Measurements from ENCODE around the gene SPRR1B.
"Not testable (repeated sequence)": the region's sequence is repeated elsewhere in the genome, so short reads cannot be mapped to it uniquely, and the experiment has no call there.

SPRR1B gene

DNA sequence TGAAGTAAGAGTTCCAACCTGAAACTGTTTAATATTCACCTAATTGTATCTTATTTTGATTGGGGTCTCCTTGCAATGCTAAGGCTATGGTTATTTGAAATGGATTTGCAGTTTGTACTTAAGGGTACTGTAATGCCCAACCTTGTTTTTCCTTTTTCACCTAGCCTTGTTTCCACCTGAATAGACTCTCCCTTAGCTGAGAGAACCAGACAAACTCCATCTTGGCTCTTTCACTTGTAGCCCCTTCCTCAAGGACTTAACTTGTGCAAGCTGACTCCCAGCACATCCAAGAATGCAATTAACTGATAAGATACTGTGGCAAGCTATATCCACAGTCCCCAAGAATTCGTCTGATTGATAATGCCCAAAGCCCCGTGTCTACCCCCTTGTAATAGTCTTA is 9.2 kb upstream of the SPRR1B start:
- intact Hi-C loops (cut with micrococcal nuclease); H3K36me3 Mint-ChIP-seq (ENCODE audit: low read depth); H3K27ac Mint-ChIP-seq; H3K9me3 Mint-ChIP-seq; H3K4me3 Mint-ChIP-seq; H3K4me1 Mint-ChIP-seq (ENCODE audit: low read depth): not testable (repeated sequence)
- peaks cover 18% of the 10 kb centered on the region for H3K27me3 Mint-ChIP-seq

DNA sequence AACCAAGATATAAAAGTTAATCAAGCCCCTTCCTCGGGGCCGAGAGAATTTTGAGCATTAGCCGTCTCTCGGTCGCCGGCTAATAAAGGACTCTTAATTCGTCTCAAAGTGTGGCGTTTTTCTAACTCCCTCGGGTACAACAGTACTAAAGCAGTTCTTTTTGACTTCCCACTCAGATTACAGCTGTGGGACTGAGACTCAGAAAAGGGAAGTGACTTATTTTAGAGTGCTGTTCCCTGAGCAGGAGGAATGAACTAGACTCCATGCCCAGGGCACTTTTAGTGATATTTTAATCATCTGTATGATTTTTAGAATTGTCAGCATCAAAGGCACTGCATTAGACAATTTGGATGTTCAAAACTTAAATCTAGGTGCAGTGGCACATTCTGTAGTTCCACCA is 8.7 kb upstream of the SPRR1B start:
- H3K27me3 Mint-ChIP-seq = peaks cover 18% of the 10 kb centered on the region
- H3K27ac Mint-ChIP-seq; H3K4me1 Mint-ChIP-seq (ENCODE audit: low read depth); H3K4me3 Mint-ChIP-seq; H3K36me3 Mint-ChIP-seq (ENCODE audit: low read depth); H3K9me3 Mint-ChIP-seq; intact Hi-C loops (cut with micrococcal nuclease): not testable (repeated sequence)

DNA sequence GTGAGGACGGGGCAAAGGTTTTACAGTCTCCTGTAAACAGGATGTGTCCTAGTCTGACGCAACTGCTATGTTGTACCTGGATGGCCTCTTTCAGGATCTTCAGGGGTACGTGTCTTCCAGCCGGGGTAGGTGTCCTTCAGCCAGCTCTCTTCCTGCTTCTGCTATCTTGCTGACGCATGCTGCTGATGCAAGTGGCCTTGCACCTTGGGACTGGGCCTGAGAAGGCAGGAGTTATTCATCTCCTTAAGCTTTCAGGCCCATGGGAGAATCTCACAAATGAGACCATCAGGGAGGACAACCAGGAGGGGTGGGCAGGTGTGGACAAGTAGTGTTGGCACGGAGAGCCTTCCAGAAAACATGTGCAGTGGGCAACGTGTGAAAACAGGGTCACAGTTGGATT is 7.9 kb upstream of the SPRR1B start:
- Mint-ChIP-seq H3K9me3 (no peaks in the 10 kb centered on the region), H3K27me3 (peaks cover 21% of the 10 kb centered on the region), H3K36me3 (ENCODE audit: low read depth) (no peaks in the 10 kb centered on the region), H3K4me3 (no peak overlapping the region), H3K4me1 (ENCODE audit: low read depth) (no peaks in the 10 kb centered on the region), H3K27ac (no peak overlapping the region)
- intact Hi-C loops (cut with micrococcal nuclease) = no loop called here

DNA sequence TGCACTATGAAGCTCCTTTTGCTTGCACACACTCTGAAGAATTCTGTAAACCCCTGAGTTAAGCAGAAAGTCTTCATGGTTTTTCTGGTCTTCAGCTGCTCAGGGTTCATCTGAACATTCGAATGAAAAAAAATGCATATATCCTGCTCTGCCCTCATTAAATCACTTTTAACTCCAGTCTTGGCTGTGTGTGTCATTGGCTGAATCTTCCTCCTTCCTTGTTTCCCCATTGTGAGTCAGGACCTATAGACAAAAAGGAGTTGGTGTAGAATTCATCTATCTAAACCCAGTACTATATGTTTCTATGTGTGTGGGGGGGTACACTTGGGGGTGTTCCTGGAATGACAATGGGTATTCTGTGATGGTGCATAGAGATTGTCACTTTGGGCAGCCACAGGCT is 6.6 kb upstream of the SPRR1B start:
- Mint-ChIP-seq H3K4me3 (no peak overlapping the region), H3K4me1 (ENCODE audit: low read depth) (no peaks in the 10 kb centered on the region), H3K27me3 (peaks cover 16% of the 10 kb centered on the region), H3K36me3 (ENCODE audit: low read depth) (no peaks in the 10 kb centered on the region), H3K9me3 (no peaks in the 10 kb centered on the region), H3K27ac (no peak overlapping the region)
- intact Hi-C loops (cut with micrococcal nuclease) = no loop called here

DNA sequence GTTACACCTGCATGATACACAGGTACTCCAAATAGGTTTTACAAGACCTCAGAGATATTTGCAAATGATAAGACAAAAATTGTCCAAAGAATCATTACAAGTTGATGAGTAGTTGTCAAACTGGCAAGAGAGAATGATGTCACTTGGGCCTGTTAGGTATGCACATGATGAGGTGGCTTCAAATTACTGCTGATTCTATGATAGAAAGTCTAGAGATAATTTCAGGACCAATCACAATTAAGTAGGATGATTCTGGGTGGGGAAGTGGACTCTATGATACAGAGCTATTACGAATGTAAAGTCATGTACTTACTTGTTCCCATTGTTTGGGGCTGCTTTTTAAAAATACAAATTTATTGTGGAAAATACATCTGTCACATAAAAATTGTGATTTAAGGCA is 5.2 kb upstream of the SPRR1B start:
- Mint-ChIP-seq H3K4me3 (no peak overlapping the region), H3K36me3 (ENCODE audit: low read depth) (no peaks in the 10 kb centered on the region), H3K27ac (no peak overlapping the region), H3K4me1 (ENCODE audit: low read depth) (no peaks in the 10 kb centered on the region), H3K9me3 (no peaks in the 10 kb centered on the region), H3K27me3 (peaks cover 10% of the 10 kb centered on the region)
- intact Hi-C loops (cut with micrococcal nuclease) = no loop called here

DNA sequence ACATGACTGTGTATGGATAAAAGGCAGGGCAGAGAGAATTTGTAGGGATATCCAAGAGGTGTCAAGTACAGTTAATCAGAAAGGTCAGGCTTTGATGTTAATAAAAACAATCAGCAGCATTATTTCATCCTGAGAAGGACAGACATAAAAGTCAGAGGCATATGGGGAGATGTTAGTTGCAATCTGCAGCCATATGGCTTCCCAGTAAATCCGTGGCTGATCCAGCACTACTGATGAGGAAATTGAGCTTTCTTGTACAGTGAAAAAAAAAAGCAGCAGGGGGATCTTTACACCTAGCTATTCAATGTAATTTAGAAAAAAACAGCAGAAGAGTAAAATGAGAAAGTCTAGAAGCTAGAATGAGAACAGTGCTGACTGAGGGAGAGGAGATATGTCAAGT is 2.2 kb upstream of the SPRR1B start:
- H3K36me3 Mint-ChIP-seq (ENCODE audit: low read depth) = no peaks in the 10 kb centered on the region
- H3K27me3 Mint-ChIP-seq = peaks cover 11% of the 10 kb centered on the region
- H3K4me3 Mint-ChIP-seq = no peak overlapping the region
- no peaks in the 10 kb centered on the region for H3K4me1 Mint-ChIP-seq (ENCODE audit: low read depth)
- H3K27ac Mint-ChIP-seq = no peak overlapping the region
- intact Hi-C loops (cut with micrococcal nuclease) = no loop called here
- no peaks in the 10 kb centered on the region for H3K9me3 Mint-ChIP-seq

DNA sequence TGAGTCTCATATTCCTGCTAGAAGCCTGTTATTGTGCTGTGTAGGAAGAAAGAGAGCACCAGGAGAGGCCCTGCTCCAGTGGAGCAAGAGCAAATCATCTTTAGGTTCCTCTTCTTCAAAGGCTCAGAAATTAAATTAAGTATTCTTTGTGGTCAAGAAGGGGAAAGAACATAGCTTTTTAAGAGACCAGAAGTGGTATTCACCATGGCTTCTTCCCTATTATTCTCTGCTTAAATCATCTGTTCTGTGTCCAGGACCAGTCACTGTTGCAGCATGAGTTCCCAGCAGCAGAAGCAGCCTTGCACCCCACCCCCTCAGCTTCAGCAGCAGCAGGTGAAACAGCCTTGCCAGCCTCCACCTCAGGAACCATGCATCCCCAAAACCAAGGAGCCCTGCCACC is 1.1 kb downstream of the SPRR1B start:
- Mint-ChIP-seq H3K4me1 (ENCODE audit: low read depth) (no peaks in the 10 kb centered on the region), H3K36me3 (ENCODE audit: low read depth) (no peaks in the 10 kb centered on the region), H3K27me3 (peaks cover 16% of the 10 kb centered on the region), H3K9me3 (no peaks in the 10 kb centered on the region), H3K27ac (no peak overlapping the region), H3K4me3 (no peak overlapping the region)
- intact Hi-C loops (cut with micrococcal nuclease) = no loop called here

DNA sequence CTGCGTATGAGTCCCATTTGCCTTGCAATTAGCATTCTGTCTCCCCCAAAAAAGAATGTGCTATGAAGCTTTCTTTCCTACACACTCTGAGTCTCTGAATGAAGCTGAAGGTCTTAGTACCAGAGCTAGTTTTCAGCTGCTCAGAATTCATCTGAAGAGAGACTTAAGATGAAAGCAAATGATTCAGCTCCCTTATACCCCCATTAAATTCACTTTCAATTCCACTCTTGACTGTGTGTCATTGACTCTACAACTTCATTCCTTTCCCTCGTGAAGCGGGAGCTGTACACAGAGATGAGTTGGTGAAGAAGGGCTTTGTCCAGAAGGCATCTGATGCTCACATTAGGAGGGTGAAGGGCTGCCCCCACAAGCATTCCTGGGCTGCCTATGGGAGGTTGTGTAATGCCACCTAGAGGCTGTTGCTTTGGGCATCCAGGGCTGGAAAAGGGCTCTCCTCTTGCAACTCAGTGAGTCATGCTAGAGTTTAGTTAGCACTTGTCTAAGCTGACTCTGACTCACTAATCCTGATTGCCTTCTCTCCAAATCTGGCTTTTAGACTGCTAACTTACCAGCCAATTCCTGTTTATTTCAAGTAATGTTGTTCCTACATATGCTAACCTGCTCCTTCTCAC is 1.8 kb downstream of the SPRR1B start:
- Mint-ChIP-seq H3K27me3 (peaks cover 18% of the 10 kb centered on the region), H3K36me3 (ENCODE audit: low read depth) (no peaks in the 10 kb centered on the region), H3K4me1 (ENCODE audit: low read depth) (no peaks in the 10 kb centered on the region), H3K27ac (no peak overlapping the region), H3K9me3 (no peaks in the 10 kb centered on the region), H3K4me3 (no peak overlapping the region)
- intact Hi-C loops (cut with micrococcal nuclease) = no loop called here

DNA sequence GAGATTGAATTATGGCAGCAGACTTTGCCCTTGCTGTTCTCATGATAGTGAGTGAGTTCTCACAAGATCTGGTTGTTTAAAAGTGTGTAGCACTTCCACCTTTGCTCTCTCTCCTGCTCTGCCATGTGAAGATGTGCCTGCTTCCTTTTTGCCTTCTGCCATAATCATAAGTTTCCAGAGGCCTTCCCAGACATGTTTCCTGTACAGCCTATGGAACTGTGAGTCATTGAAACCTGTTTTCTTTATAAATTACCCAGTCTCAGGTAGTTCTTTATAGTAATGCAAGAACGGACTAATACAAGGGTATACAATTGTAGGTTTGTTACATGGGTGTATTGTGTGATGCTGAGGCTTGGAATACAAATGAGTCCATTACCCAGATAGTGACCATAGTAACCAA is 4.2 kb downstream of the SPRR1B start:
- intact Hi-C loops (cut with micrococcal nuclease) = no loop called here
- H3K36me3 Mint-ChIP-seq (ENCODE audit: low read depth) = no peaks in the 10 kb centered on the region
- H3K27me3 Mint-ChIP-seq = peaks cover 20% of the 10 kb centered on the region
- H3K27ac Mint-ChIP-seq = no peak overlapping the region
- H3K4me1 Mint-ChIP-seq (ENCODE audit: low read depth) = no peaks in the 10 kb centered on the region
- H3K9me3 Mint-ChIP-seq = no peaks in the 10 kb centered on the region
- H3K4me3 Mint-ChIP-seq = no peak overlapping the region

DNA sequence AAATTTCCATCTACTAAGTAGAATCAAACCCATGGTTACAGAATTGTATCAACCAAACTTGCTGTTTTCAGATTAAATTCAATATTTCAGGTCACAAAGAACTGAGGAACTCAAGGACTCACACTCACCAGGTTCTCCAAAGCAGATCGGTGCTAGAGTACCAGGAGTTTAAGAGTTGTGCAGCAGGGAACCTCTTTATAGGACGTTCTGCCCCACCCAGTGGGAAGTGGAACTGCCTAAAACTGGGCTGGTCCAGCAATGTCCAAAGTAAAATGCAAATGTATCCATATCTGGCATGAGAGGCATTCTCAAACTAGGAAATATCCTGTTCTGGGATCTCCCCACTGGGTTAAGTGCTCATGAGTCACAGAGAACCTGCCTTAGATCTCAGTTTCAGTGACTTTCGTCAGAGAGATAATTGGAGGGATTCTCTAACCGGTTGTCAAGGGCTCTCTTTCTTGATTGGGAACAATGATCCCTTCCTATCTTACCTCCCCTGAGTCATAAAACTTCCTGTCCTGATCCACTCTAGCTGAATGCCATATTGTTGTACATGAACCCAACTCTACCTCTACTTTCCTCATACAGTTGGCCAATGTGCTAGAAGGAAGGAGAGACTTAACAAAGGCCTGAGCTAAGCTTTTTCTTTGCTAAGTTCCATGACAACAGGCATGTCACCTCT is 10.1 kb downstream of the SPRR1B start, which contains the start of gene SPRR2D:
TSS of gene SPRR2D (minus strand) at position 171 of the 682 bp plus-strand sequence. CDS start 774 bp downstream, outside the sequence.
- no peaks in the 10 kb centered on the region for H3K9me3 Mint-ChIP-seq
- H3K27me3 Mint-ChIP-seq = peaks cover 28% of the 10 kb centered on the region
- intact Hi-C loops (cut with micrococcal nuclease) = no loop called here
- no peaks in the 10 kb centered on the region for H3K4me1 Mint-ChIP-seq (ENCODE audit: low read depth)
- H3K4me3 Mint-ChIP-seq = no peak within 1 kb of the TSS
- H3K27ac Mint-ChIP-seq = no peak within 1 kb of the TSS
- H3K36me3 Mint-ChIP-seq (ENCODE audit: low read depth) = no peaks in the 10 kb centered on the region

DNA sequence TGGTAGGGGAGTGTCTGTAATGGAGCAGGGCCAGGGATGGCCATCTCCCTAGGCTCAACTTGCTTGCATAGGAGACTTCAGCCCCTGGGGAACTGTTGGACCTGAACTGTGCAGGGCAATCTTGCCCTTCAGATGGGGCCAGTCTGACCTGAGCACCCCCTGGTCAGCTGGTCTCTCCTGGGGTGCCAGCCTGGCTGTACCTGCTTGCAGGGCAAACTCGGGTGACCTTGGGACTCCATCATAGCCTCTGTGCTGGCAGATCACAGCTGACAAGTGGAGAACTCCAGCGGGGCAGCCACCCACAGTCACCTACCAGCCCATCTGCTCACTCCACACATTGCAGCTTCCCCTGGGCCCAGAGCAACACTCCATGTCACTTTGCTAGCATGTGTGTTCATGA is 18.2 kb downstream of the SPRR1B start:
- Mint-ChIP-seq H3K4me3 (no peak overlapping the region), H3K4me1 (ENCODE audit: low read depth) (no peaks in the 10 kb centered on the region), H3K9me3 (no peaks in the 10 kb centered on the region), H3K27me3 (peaks cover 14% of the 10 kb centered on the region), H3K36me3 (ENCODE audit: low read depth) (no peaks in the 10 kb centered on the region), H3K27ac (no peak overlapping the region)
- intact Hi-C loops (cut with micrococcal nuclease) = no loop called here

DNA sequence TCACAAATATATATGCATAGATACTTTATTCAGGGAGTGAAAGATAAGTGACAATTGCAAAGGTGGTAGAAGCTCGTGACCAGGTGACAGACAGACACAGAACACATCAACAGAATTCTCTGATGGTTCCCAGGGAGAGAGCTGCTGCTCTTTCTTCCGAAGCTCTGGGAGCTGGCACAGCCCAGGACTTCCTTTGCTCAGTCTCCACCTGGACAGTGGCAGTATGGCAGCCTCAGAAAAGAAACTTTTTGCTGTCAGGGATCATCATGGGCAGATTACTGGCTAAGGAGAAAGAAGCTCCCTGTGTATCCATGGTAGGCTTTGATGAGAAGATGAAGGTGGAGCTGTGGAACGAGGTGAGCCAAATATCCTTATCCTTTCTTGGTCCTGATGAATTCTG is 25.1 kb downstream of the SPRR1B start:
- intact Hi-C loops (cut with micrococcal nuclease); H3K4me1 Mint-ChIP-seq (ENCODE audit: low read depth); H3K4me3 Mint-ChIP-seq; H3K9me3 Mint-ChIP-seq; H3K36me3 Mint-ChIP-seq (ENCODE audit: low read depth); H3K27ac Mint-ChIP-seq: not testable (repeated sequence)
- H3K27me3 Mint-ChIP-seq = peaks cover 13% of the 10 kb centered on the region

DNA sequence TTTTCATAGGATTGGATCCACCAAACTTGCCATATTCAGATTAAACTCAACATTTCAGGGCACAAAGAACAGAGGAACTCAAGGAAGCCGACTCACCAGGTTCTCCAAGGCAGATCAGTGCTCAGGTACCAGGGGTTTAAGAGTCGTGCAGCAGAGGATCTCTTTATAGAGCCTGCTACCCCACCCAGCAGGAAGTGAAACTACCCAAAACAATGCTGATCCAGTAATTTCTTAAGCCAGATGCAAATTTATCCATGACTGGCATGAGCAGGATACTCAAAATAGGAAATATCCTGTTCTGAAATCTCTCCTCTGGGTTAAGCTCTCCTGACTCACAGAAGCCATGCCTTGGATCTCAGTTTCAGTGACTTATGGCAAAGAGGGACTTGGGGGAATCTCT is 26.4 kb downstream of the SPRR1B start, which contains the start of gene SPRR2A:
TSS of gene SPRR2A (minus strand) at position 138 of the 400 bp plus-strand sequence. CDS start 777 bp downstream, outside the sequence.
- intact Hi-C loops (cut with micrococcal nuclease) = no loop called here
- Mint-ChIP-seq H3K4me1 (ENCODE audit: low read depth) (no peaks in the 10 kb centered on the region), H3K4me3 (no peak within 1 kb of the TSS), H3K36me3 (ENCODE audit: low read depth) (no peaks in the 10 kb centered on the region), H3K27ac (no peak within 1 kb of the TSS), H3K9me3 (no peaks in the 10 kb centered on the region), H3K27me3 (peaks cover 8% of the 10 kb centered on the region)

DNA sequence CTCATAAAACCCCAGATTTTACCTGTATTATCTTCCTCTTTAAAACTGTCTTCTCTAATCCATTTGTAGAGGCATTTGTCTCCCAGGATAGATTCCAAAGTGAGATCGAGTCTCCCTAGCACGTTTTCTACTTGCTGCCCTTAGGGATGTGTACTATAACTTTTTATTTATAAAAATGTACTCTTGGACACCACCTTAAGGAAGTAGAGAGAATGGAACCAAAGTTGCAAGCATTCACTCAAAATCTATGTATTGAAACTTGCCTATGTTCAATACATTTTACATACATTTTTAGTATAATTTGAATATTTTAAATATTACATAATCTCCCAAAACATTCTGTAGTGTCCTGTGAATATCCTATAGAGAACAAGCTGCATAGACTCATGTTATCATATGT is 27.2 kb downstream of the SPRR1B start:
- intact Hi-C loops (cut with micrococcal nuclease) = no loop called here
- no peaks in the 10 kb centered on the region for H3K4me1 Mint-ChIP-seq (ENCODE audit: low read depth)
- H3K27ac Mint-ChIP-seq = no peak overlapping the region
- H3K27me3 Mint-ChIP-seq = peaks cover 10% of the 10 kb centered on the region
- no peak overlapping the region for H3K4me3 Mint-ChIP-seq
- H3K36me3 Mint-ChIP-seq (ENCODE audit: low read depth) = no peaks in the 10 kb centered on the region
- H3K9me3 Mint-ChIP-seq = no peaks in the 10 kb centered on the region

All from dendritic cell treated with granulocyte-macrophage colony-stimulating factor and Interleukin-4, amounts not matched to agents 40 ng/mL and 50 ng/mL, for 4 days (primary cell).